NCI-H345 treated with DMSO at 0.1 percent for 48 hours (cell line): ENCODE data around the gene SLC7A11.
"Not testable (repeated sequence)": the region's sequence is repeated elsewhere in the genome, so short reads cannot be mapped to it uniquely, and the experiment has no call there.

Source experiments
- DNase-seq: peaks from one replicate; lab custom pipeline; 2025; ENCODE audit not compliant: unreplicated experiment; lab: John Stamatoyannopoulos, UW

The SLC7A11 gene

DNA sequence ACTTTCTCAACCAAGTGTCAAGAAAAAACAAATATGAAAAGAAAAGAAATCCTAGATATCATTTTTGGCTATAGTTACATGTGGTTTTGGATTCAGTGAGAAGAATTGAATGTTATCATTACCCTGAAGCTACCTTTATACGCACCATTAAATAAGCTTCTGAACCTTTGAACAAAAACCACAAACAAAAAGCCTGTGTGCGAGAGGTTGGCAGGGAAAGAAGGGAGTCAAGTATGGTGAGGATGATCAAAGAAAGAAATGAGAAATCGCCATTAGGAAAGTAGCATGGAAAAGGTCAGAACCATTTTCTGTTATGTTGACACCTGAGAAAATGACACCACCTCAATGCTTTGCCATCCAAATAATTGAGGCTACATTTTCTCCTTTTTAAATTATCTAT lies 1.2 kb upstream of the SLC7A11 start:
- DNase-seq, result peak; percentile 5

- DNase-seq, result no peak
Measured at GRCh38 chr4:138242834-138243156, 646 bp upstream of the SLC7A11 start.

- no peak for DNase-seq
Measured at GRCh38 chr4:138241281-138242075, 671 bp downstream of the SLC7A11 start.

DNA sequence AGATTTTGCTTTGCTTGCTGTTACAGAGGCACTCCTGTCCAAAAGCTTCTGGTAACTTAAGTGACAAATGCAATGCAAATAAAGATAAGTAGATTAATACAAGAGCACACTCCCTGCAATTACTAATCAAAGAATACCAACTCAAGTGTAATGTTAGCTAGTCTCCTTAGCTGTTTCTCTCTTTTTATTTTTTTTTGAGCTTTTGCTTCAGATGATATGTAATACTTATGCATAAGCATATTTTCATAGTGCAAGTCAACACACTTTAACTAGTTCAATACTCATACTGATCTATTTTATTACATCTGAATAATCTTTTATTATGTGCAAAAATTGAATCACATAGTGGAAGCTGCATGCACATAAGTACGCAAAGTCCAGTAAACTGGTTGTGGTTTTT lies 2.7 kb downstream of the SLC7A11 start:
- no peak for DNase-seq

GRCh38 chr4:138238521-138239292 lies 3.4 kb downstream of the SLC7A11 start:
- DNase-seq, result no peak

GRCh38 chr4:138237132-138237531 lies 5.0 kb downstream of the SLC7A11 start:
- DNase-seq, result not testable (repeated sequence)

DNA sequence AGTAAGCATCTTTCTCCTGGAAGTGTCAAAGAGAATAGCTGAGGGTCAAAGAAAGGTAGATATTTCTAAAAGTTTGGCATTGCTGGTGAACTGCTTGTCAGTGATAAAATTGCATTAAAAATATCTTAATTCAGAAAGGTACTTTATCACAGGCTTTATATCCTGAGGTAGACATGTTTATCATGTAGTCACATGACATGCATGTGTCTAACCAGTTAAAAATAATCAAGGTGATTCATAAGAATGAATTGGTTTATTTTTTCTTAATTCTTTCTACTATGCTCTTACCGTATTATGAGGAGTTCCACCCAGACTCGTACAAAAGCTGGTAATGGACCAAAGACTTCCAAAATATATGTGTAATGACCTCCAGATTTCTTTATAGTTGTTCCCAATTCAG lies 6.1 kb downstream of the SLC7A11 start:
- no peak for DNase-seq

DNA sequence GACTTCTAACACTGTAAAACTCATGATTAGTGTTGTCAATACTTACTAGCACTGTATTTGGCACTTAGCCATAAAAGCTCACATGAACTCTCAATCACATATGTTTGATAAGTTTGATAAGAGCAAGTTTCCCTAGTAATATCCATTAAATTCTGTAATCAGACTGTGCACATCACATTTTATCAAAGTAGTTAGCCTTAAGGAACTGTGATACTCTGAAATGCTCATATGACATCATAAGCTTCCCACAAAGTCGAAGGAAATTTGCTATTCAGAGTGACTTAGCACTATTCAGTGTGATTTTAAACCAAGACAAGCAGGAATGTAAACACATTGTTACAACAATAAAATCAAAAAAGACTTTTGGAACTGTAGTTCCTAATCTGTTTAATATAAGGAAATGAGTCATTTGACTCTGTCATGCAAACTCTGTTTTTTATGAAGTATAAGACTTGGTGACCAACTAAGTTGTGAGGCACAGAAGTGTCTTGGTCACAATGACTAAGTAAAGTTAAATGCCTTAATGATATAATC lies 6.7 kb downstream of the SLC7A11 start:
- DNase-seq, result no peak

- no peak for DNase-seq
Measured at GRCh38 chr4:138234248-138234647, 7.9 kb downstream of the SLC7A11 start.

DNA sequence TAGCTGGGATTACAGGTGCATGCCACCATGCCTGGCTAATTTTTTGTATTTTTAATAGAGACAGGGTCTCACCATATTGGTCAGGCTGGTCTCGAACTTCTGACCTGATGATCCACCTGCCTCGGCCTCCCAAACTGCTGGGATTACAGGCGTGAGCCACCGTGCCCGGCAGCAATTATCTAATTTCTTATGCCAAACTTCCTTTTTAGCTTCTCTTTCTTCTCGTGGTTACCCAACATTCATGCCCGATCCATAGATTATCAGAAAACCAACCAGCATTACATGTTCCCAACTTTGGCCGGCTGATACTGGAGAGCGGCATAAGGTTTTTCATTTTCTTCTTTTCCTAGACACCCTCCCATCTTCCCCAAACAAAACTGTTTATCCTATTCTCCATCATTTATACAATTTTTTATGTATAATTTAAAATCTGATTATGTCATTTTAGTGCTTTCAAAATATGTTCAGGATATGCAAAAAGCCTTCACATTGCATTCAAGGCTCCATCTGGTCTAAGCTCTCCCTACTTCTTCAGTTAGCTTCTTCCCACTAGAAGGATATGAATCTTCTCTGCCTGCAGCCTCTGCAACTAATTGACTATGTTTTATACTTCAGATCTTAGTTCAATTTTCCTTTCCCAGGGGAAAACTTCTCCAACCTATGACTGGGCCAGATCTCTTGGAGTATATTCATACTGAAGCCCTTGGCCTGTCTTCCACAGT lies 8.7 kb downstream of the SLC7A11 start:
- no peak for DNase-seq

GRCh38 chr4:138232364-138232763 lies 9.8 kb downstream of the SLC7A11 start:
- no peak for DNase-seq

GRCh38 chr4:138230048-138230447 lies 12.1 kb downstream of the SLC7A11 start:
- no peak for DNase-seq

DNA sequence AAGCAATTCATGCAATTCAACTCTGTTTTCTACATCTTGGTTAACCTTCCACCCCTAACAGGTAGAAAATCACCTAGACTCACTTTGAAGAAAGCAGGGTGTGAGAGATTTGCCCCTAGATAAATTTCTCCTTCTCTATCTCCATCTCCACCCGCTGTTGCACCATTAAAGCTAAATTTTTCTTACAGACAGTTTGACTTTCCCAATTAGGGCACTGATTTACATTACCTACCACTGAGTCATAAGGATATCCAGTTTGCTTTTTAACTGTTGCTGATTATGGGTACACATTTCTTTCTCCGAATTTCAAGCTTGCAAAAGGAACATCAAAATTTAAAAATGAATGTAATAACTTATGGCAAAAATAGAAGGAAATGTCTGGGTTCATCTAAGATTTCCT lies 13.0 kb downstream of the SLC7A11 start:
- DNase-seq, result no peak

GRCh38 chr4:138226351-138226750 lies 15.8 kb downstream of the SLC7A11 start:
- no peak for DNase-seq

GRCh38 chr4:138225477-138225876 lies 16.7 kb downstream of the SLC7A11 start:
- no peak for DNase-seq

DNA sequence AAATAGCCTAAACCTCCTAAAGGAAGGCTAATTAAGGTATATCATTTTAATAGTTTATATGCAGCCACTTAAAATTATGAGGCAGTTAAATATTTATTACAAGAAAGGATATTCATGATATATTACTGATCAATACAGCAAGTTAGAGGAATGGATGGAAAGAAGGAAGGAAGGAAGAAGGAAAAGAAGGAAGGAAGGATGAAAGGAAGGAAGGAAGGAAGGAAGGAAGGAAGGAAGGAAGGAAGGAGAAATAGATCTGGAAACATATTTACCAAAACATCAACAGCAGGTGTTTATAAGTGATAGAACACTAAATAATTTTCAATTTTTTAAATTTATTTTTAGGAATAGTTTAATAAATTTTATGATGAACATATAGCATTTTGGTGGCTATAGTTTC lies 17.5 kb downstream of the SLC7A11 start:
- DNase-seq, result no peak

- DNase-seq, result peak; percentile 21
Measured at GRCh38 chr4:138223231-138223910, 18.8 kb downstream of the SLC7A11 start.

DNA sequence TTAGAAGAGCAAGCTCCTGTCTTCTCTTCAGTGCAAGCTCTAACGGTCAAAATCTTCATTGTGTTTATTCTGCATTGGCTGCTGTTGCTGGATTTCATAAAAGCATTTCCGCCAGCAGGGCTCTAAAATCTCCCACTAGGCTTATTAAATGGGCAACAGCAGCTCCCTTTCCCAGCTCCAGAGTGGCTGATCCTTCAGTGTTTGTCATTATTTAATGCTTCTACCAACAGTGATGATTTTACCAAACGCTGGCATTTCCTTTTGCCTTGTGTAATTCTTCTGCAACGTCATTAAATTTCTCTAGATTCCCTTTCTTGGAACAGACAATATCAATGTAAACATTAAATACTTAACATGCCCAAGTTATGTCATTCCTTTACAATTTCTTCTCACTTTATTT lies 20.1 kb downstream of the SLC7A11 start:
- DNase-seq, result no peak

DNA sequence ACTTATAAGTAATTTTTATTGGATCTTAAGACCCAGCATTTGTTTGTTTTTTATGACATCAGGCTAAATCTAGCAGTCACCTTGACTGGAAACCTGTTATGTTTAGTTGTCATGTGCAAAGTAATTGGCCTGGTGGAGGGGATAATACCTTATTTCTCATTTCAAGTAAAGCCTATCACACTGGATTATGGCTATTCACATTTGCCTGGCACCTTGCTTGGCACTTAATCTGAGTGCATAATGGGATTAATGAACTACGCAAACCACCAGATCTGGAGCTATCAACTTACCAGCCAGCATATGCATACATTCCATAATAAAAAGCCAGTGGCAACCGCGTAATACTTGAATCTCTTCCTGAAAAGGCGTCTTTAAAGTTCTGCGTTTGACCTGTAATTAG lies 23.2 kb downstream of the SLC7A11 start:
- no peak for DNase-seq

- DNase-seq, result no peak
Measured at GRCh38 chr4:138217567-138217966, 24.6 kb downstream of the SLC7A11 start.

- DNase-seq, result no peak
Measured at GRCh38 chr4:138216272-138216867, 25.8 kb downstream of the SLC7A11 start.
